PC-3 (cell line): Measurements from ENCODE around the gene GGA1. TPM values are rescaled to one million over a fixed set of nuclear protein-coding genes. Genes with fewer than 3 reads are reported as not detected.

ENCODE experiments used
- ATAC-seq: fragments of 200-7000 bp; cut with Tn5 transposase; 2 replicates; pipeline ENCODE4 v1.9.1; 2020; ENCODE audit warnings: mild to moderate bottlenecking, moderate library complexity
- BruUV-seq: library from RNA; stranded (reverse); fragments of 400-500 nt; replicated peaks from 2 replicates; lab custom pipeline; 2021; lab: Mats Ljungman, UMichigan
- CTCF ChIA-PET: fragments of 300-600 bp; sonication (Branson Sonifier 250); formaldehyde crosslinking; loops from one replicate; lab custom pipeline; 2022; ENCODE audit warnings: antibody characterized with exemption; lab: Charles Lee
- POLR2A ChIA-PET: fragments of 300-600 bp; sonication (Branson Sonifier 250); formaldehyde crosslinking; loops from one replicate; lab custom pipeline; 2022; ENCODE audit warnings: antibody characterized with exemption; ENCODE audit not compliant: unreplicated experiment; lab: Charles Lee
- DNase-seq: peaks from one replicate; pipeline ENCODE4 v3.0.0-alpha.2; 2015
- H2AFZ ChIP-seq: fragments of 300-600 bp; sonication (generic); 2 replicates; pipeline ENCODE4 v1.6.0; 2016; ENCODE audit warnings: antibody characterized with exemption, low read length
- H3F3A ChIP-seq: fragments of 300-600 bp; sonication (generic); one replicate; pipeline ENCODE4 v1.6.0; 2017; ENCODE audit warnings: antibody characterized with exemption, low read length, control low read depth, mild to moderate bottlenecking; ENCODE audit not compliant: unreplicated experiment
- H3K27ac ChIP-seq: fragments of 300-600 bp; sonication (generic); 2 replicates; pipeline ENCODE4 v1.5.1; 2016; ENCODE audit warnings: mild to moderate bottlenecking, low read length
- H3K27me3 ChIP-seq: fragments of 300-600 bp; sonication (generic); 2 replicates; pipeline ENCODE4 v1.6.1; 2016; ENCODE audit warnings: low read length, mixed read lengths
- H3K36me3 ChIP-seq: fragments of 300-600 bp; sonication (generic); 2 replicates; pipeline ENCODE4 v1.6.1; 2016; ENCODE audit warnings: low read depth, mixed run types, low read length, mixed read lengths
- H3K4me1 ChIP-seq: fragments of 300-600 bp; sonication (generic); 2 replicates; pipeline ENCODE4 v1.5.1; 2016; ENCODE audit warnings: low read length; ENCODE audit not compliant: insufficient read depth
- H3K4me2 ChIP-seq: fragments of 300-600 bp; sonication (generic); 2 replicates; pipeline ENCODE4 v1.6.0; 2016; ENCODE audit warnings: low read length
- H3K4me3 ChIP-seq: fragments of 300-600 bp; sonication (generic); 2 replicates; pipeline ENCODE4 v1.5.1; 2016; ENCODE audit warnings: mild to moderate bottlenecking, low read length, mixed read lengths
- H3K79me2 ChIP-seq: fragments of 300-600 bp; sonication (generic); 2 replicates; pipeline ENCODE4 v1.6.1; 2017; ENCODE audit warnings: low read length, mixed read lengths
- H3K9ac ChIP-seq: fragments of 300-600 bp; sonication (generic); 2 replicates; pipeline ENCODE4 v1.6.0; 2016; ENCODE audit warnings: mild to moderate bottlenecking, low read length
- H3K9me2 ChIP-seq: fragments of 300-600 bp; sonication (generic); replicated peaks from 2 replicates; pipeline ENCODE4 v1.6.1; 2016; ENCODE audit warnings: mixed run types, low read length, mixed read lengths
- H3K9me3 ChIP-seq: fragments of 300-600 bp; sonication (generic); 2 replicates; pipeline ENCODE4 v1.6.1; 2016; ENCODE audit warnings: low read length, mixed read lengths
- H4K20me1 ChIP-seq: fragments of 300-600 bp; sonication (generic); 2 replicates; pipeline ENCODE4 v1.6.1; 2016; ENCODE audit warnings: low read length, mixed read lengths
- CTCF ChIP-seq: fragments of 300-600 bp; sonication (generic); conservative IDR thresholded peaks from 2 replicates; pipeline ENCODE4 v1.5.1; 2017; ENCODE audit warnings: antibody characterized with exemption, low read depth, mild to moderate bottlenecking, low read length
- EZH2 ChIP-seq: fragments of 300-600 bp; sonication (generic); IDR thresholded peaks from one replicate; pipeline ENCODE4 v1.6.1; 2017; ENCODE audit warnings: antibody characterized with exemption, mild to moderate bottlenecking, low read length; ENCODE audit not compliant: unreplicated experiment
- EZH2phosphoT487 ChIP-seq: fragments of 300-600 bp; sonication (generic); IDR thresholded peaks from 2 replicates; pipeline ENCODE4 v1.6.1; 2018; ENCODE audit warnings: mild to moderate bottlenecking, antibody characterized with exemption, low read length, borderline replicate concordance
- intact Hi-C: fragments of 100-400 bp; cut with micrococcal nuclease; formaldehyde crosslinking; loops from 2 replicates; pipeline ENCODE4 v1.9.0; 2023
- total RNA-seq: library from RNA; depleted of rRNA; stranded (reverse); fragments of >200 nt; gene quantifications from 2 replicates; pipeline ENCODE4 v1.2.3, GENCODE V29; 2014

The GGA1 gene
- total RNA-seq, 1 experiment from 2014 or later = 49.1 TPM

- Histone ChIP-seq H3K9me2 (no peaks in the 10 kb centered on the region), H3K27ac (no peak overlapping the region), H3K4me1 (no peaks in the 10 kb centered on the region), H3K36me3 (no peaks in the 10 kb centered on the region), H3K9me3 (no peaks in the 10 kb centered on the region), H2AFZ (no peak overlapping the region), H3F3A (no peaks in the 10 kb centered on the region), H3K79me2 (no peaks in the 10 kb centered on the region), H4K20me1 (no peaks in the 10 kb centered on the region), H3K4me2 (no peak overlapping the region), H3K9ac (no peak overlapping the region), H3K4me3 (no peak overlapping the region), H3K27me3 (no peaks in the 10 kb centered on the region)
- DNase-seq (no peak), ATAC-seq (no peak)
- ChIA-PET POLR2A (interaction anchor here (0.6 kb wide), 1 partner anchor 28 kb away, joined by 5 read pairs; no protein-coding TSS in a partner anchor), CTCF (no interaction called here)
- TF ChIP-seq CTCF (no peak), EZH2 (no peak), EZH2phosphoT487 (no peak)
- intact Hi-C loops = no loop called here
- BruUV-seq = no TSS peak
These were observed 20.2 kb downstream of the GGA1 start for GRCh38 chr22:37628830-37629229.

- DNase-seq (no peak), ATAC-seq (no peak)
- Histone ChIP-seq H3K4me3 (no peak overlapping the region), H4K20me1 (no peaks in the 10 kb centered on the region), H3K79me2 (no peaks in the 10 kb centered on the region), H3K9ac (no peak overlapping the region), H3K4me1 (no peaks in the 10 kb centered on the region), H3K9me3 (no peaks in the 10 kb centered on the region), H3K27me3 (no peaks in the 10 kb centered on the region), H3K36me3 (no peaks in the 10 kb centered on the region), H2AFZ (no peak overlapping the region), H3K27ac (no peak overlapping the region), H3K9me2 (no peaks in the 10 kb centered on the region), H3K4me2 (no peak overlapping the region), H3F3A (no peaks in the 10 kb centered on the region)
- CTCF ChIA-PET = no interaction called here
- no peak for TF ChIP-seq CTCF
- no peak for TF ChIP-seq EZH2
- TF ChIP-seq EZH2phosphoT487 = no peak
- POLR2A ChIA-PET = no interaction called here
- BruUV-seq = no TSS peak
- intact Hi-C loops = no loop called here
These were observed 21.3 kb downstream of the GGA1 start for GRCh38 chr22:37629928-37630327.

DNA sequence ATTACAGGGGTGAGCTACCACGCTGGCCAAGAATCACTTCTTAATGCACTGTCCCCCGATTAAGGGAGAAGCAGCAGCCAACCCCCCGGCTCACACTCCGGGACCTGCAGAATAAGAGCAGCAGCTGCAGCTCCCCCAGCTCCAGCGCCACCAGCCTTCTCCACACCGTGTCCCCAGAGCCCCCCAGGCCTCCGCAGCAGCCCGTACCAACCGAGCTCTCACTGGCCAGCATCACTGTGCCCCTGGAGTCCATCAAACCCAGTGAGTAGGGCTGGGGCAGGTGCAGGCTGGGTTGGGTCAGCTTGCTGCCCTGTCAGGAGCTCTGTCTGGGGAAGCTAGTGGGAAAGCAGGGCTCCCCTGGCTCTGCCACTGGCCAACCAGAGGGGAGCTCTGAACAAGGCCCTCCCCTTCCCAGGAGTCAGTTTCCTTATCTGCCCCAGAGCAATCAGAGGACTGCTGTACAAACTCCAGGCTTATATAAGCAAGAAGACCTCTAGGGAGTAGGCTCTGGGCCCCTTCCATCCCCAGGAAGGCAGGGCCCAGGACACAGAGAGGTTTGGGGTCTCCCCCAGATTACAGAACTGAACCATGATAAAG lies 22.3 kb downstream of the GGA1 start:
- Histone ChIP-seq H3F3A (no peaks in the 10 kb centered on the region), H3K27me3 (no peaks in the 10 kb centered on the region), H3K4me2 (no peak overlapping the region), H3K27ac (no peak overlapping the region), H3K36me3 (no peaks in the 10 kb centered on the region), H3K9ac (no peak overlapping the region), H3K4me1 (no peaks in the 10 kb centered on the region), H3K79me2 (no peaks in the 10 kb centered on the region), H3K4me3 (no peak overlapping the region), H3K9me3 (no peaks in the 10 kb centered on the region), H2AFZ (no peak overlapping the region), H4K20me1 (no peaks in the 10 kb centered on the region), H3K9me2 (no peaks in the 10 kb centered on the region)
- intact Hi-C loops = no loop called here
- ATAC-seq (no peak), DNase-seq (no peak)
- ChIA-PET POLR2A (interaction anchor here (0.5 kb wide), 1 partner anchor 69 kb away, joined by 19 read pairs; no protein-coding TSS in a partner anchor), CTCF (no interaction called here)
- no TSS peak for BruUV-seq
- TF ChIP-seq EZH2phosphoT487 (no peak), EZH2 (no peak), CTCF (no peak)
